Measurements from ENCODE around the gene MAB21L3. TPM values are rescaled to one million over a fixed set of nuclear protein-coding genes. Genes with fewer than 3 reads are reported as not detected.

The MAB21L3 gene
- total and polyA plus RNA-seq, 2 of the 13 experiments (the other 11 are each of a cell fraction or from before 2014, with no cell fraction given): 0.55 to 4.1 TPM

GRCh38 chr1:116172666-116173065 is 61.5 kb downstream of the MAB21L3 start (continued):
- TF ChIP-seq PATZ1 (CRISPR knock-in tag; IDR thresholded peaks at IDR 0.05) (peak; percentile 65), YY1 (IDR thresholded peaks at IDR 0.05; ENCODE audit: insufficient read depth, insufficient replicate concordance, low read depth, low read length) (no peak), PHF21A (CRISPR knock-in tag; IDR thresholded peaks at IDR 0.05) (0 out of 2 replicates have a peak, but pooled peaks have one; percentile 25), NCOA2 (CRISPR knock-in tag; IDR thresholded peaks at IDR 0.05) (peak; percentile 55), CC2D1A (CRISPR knock-in tag; IDR thresholded peaks at IDR 0.05) (no peak)

GRCh38 chr1:116175611-116176010 is 64.4 kb downstream of the MAB21L3 start:
- Histone ChIP-seq H3K79me2 (ENCODE audit: insufficient read depth, low read length) (no peaks in the 10 kb centered on the region), H3K27ac (ENCODE audit: extremely low read length, insufficient read depth, low read length) (peak overlapping the region; percentile 66), H3K27me3 (ENCODE audit: control insufficient read depth in 1 of 2, insufficient read depth in 2 of 2, low read length in 2 of 2) (no peaks in the 10 kb centered on the region), H2AFZ (ENCODE audit: low read length) (no peak overlapping the region), H3K36me3 (replicated peaks in 1 of 2; ENCODE audit: control insufficient read depth in 1 of 2, insufficient read depth in 2 of 2, low read length in 2 of 2) (no peaks in the 10 kb centered on the region), H4K20me1 (ENCODE audit: insufficient read depth, low read length) (no peaks in the 10 kb centered on the region), H3K4me1 (ENCODE audit: insufficient read depth, low read length) (peaks cover 100% of the 10 kb centered on the region), H3K4me2 (ENCODE audit: low read depth, low read length) (peak overlapping the region; percentile 48; the same call in 1 of the 2 replicates), H3K9ac (ENCODE audit: insufficient read depth, low read depth, low read length) (no peak overlapping the region), H3K4me3 (replicated peaks in 1 of 3; ENCODE audit: insufficient read depth in 1 of 3, low read depth in 2 of 3, low read length in 3 of 3) (no peak overlapping the region), H3K9me3 (ENCODE audit: low read length) (no peaks in the 10 kb centered on the region)
- FAIRE-seq (no peak), ATAC-seq (no peak), DNase-seq (ENCODE audit: low spot score) (no peak)
- WGBS (ENCODE audit: low lambda C conversion rate): 79% methylated on average over 3 of the region's 3 CpGs
- ChIA-PET CTCF (ENCODE audit: low intra/inter-chr PET ratio, low total read pairs) (no interaction called here), POLR2A (no interaction called here)
- BruUV-seq (replicated peaks): no TSS peak
- in situ Hi-C loops (cut with HindIII; ENCODE audit: extremely low pct_ligation_motif_present, low pct_unique_long_range_greater_than_20kb) (no loop called here), intact Hi-C loops (cut with micrococcal nuclease; ENCODE audit: unreplicated experiment) (no loop called here)
- no peak for TF ChIP-seq ZNF329 (CRISPR knock-in tag; IDR thresholded peaks at IDR 0.05; ENCODE audit: low read depth)
- no peak for TF ChIP-seq ZNF205 (CRISPR knock-in tag; IDR thresholded peaks at IDR 0.05)
- TF ChIP-seq ZNF746 (CRISPR knock-in tag; IDR thresholded peaks at IDR 0.05): no peak
- TF ChIP-seq ZNF761 (CRISPR knock-in tag; conservative IDR thresholded peaks at IDR 0.05): no peak
- TF ChIP-seq ZNF260 (CRISPR knock-in tag; IDR thresholded peaks at IDR 0.05; ENCODE audit: borderline replicate concordance, low read depth): no peak
- no peak for TF ChIP-seq HOMEZ (CRISPR knock-in tag; IDR thresholded peaks at IDR 0.05; ENCODE audit: low read depth)
- TF ChIP-seq EED (CRISPR knock-in tag; IDR thresholded peaks at IDR 0.05): no peak
- TF ChIP-seq CENPX (CRISPR knock-in tag; IDR thresholded peaks at IDR 0.05): no peak
- TF ChIP-seq TEAD3 (CRISPR knock-in tag; optimal IDR thresholded peaks at IDR 0.05; ENCODE audit: borderline replicate concordance): peak; percentile 17
- no peak for TF ChIP-seq CEBPG (CRISPR knock-in tag; IDR thresholded peaks at IDR 0.05)
- 0 out of 2 replicates have a peak, but pooled peaks have one; percentile 3 for TF ChIP-seq HNF1B (CRISPR knock-in tag; IDR thresholded peaks at IDR 0.05)
- TF ChIP-seq RBM39 (IDR thresholded peaks at IDR 0.05; ENCODE audit: low read depth, low read length, poor library complexity, severe bottlenecking): no peak
- TF ChIP-seq BATF2 (CRISPR knock-in tag; IDR thresholded peaks at IDR 0.05): no peak
